ENCODE measurements around the gene HSPA1A.

DNA sequence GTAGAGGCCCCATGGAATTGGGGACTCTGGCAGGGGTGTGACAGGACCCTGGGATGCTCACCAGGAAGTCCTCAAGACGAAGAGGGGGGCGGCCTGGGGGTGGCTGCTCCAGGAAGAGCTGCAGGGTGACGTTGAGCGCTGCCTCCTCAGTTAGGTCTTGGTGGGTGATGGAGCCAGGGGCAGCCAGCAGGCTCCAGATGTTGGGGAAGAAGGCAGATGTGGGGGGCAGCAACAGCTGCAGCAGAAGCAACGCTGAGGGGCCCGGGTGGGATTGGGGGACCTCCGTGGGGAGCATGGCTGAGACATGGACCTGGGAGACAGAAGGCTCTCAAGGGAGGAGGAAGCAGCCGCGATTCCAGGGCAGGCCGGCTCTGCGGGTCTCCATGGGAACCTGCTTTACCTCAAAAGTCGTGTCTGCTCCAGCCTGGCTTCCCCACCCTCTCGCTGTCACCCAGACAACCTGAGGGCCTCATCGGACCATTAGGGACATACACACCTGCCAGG is 38.8 kb upstream of the HSPA1A start:
- TF ChIP-seq CTCF (IDR thresholded peaks at IDR 0.05) (no peak), POLR2AphosphoS5 (IDR thresholded peaks at IDR 0.05; ENCODE audit: low read depth, low read length) (no peak), TCF7L2 (IDR thresholded peaks at IDR 0.05; ENCODE audit: low read depth, low read length) (no peak)
